ENCODE results near the gene EEPD1. TPM values are rescaled to one million over a fixed set of nuclear protein-coding genes. Genes with fewer than 3 reads are reported as not detected.

EEPD1 gene
- total and polyA plus RNA-seq, 2 donors (not counting 3 experiments of a cell fraction or from before 2014, with no cell fraction given) = 0.40 to 0.42 TPM

DNA sequence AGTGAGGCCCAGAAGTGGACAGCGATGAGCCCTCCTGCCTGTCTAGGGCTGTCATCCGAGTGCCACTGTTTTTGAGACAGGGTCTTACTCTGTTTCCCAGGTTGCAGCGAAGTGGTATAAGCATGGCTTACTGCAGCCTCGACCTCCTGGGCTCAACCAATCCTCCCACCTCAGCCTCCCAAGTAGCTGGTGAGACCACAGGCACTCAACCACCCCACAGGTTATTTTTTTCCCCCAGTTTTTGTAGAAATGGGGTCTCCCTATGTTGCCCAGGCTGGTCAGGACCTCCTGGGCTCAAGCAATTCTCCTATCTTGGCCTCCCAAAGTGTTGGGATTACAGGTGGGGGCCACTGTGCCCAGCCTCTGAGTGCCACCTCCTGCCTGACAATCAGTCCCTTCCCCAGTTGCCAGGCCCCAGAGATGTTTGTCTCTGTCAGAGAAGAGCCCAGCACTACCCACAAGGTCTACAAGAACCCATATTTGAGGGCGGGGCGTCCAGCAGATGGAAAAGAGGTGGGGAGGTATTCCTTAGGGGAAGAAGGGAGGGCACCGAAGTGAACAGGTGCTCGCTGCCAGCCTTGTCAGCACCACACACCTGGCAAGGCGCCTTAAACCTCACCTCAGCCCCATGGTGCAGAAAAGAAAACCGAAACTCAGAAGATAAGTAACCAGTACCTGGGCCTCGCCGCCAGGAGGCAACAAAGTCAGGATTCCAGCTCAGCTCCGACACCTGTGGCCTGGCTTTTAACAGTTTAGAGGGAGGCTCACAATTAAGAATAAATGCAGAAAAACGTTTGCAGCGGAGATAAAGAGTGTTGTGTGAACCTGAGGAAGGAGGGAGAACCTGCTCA lies 159.2 kb downstream of the EEPD1 start:
- Histone ChIP-seq H3K9me3 (replicated peaks; ENCODE audit: control insufficient read depth, insufficient read depth, low read length) (no peaks in the 10 kb centered on the region), H3K79me2 (ENCODE audit: control insufficient read depth, insufficient read depth, low read length) (no peaks in the 10 kb centered on the region), H3K36me3 (ENCODE audit: control insufficient read depth in 2 of 2, extremely low read depth in 1 of 2, insufficient read depth in 2 of 2, low read length in 2 of 2) (no peaks in the 10 kb centered on the region), H3K27me3 (ENCODE audit: control insufficient read depth in 2 of 2, insufficient read depth in 2 of 2, low read length in 2 of 2) (peaks cover 0 to 3% of the 10 kb centered on the region in 2 experiments), H3K9me1 (replicated peaks; ENCODE audit: control insufficient read depth, extremely low read depth, insufficient read depth, low read length) (no peaks in the 10 kb centered on the region), H3K4me3 (replicated peaks in 1 of 3; ENCODE audit: insufficient read depth in 1 of 3, low read depth in 1 of 3, low read length in 3 of 3) (no peak overlapping the region), H3K9ac (replicated peaks; ENCODE audit: extremely low read depth, insufficient read depth, low read length) (no peak overlapping the region), H2AFZ (ENCODE audit: low read depth, low read length) (no peak overlapping the region), H3K4me1 (ENCODE audit: control insufficient read depth, extremely low read depth, insufficient read depth, low read length) (peaks cover 5% of the 10 kb centered on the region), H3K4me2 (ENCODE audit: insufficient read depth, low read length) (no peak overlapping the region), H3K27ac (ENCODE audit: insufficient read depth, low read depth, low read length) (no peak overlapping the region), H4K20me1 (replicated peaks; ENCODE audit: control insufficient read depth, extremely low read depth, insufficient read depth, low read length) (no peaks in the 10 kb centered on the region)
- POLR2A ChIA-PET = no interaction called here
- DNase-seq (ENCODE audit: low read depth, low spot score) (no peak), FAIRE-seq (no peak)
- dilution Hi-C loops (cut with MboI; ENCODE audit: extremely low pct_ligation_motif_present, low sequenced_read_pairs) = no loop called here
- no TSS peak for BruUV-seq (replicated peaks)
- TF ChIP-seq, protein P1, sequence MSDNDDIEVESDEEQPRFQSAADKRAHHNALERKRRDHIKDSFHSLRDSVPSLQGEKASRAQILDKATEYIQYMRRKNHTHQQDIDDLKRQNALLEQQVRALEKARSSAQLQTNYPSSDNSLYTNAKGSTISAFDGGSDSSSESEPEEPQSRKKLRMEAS (IDR thresholded peaks at IDR 0.05; ENCODE audit: insufficient read depth, insufficient read length) = no peak
- CTCF ChIA-PET = no interaction called here
- intact Hi-C loops (cut with micrococcal nuclease) = no loop called here

GRCh38 chr7:36312915-36313334 lies 159.9 kb downstream of the EEPD1 start:
- H2AFZ ChIP-seq (ENCODE audit: low read depth, low read length) = no peak overlapping the region
- no peaks in the 10 kb centered on the region for H3K36me3 ChIP-seq (ENCODE audit: control insufficient read depth in 2 of 2, extremely low read depth in 1 of 2, insufficient read depth in 2 of 2, low read length in 2 of 2)
- no TSS peak for BruUV-seq (replicated peaks)
- peaks cover 0 to 3% of the 10 kb centered on the region in 2 experiments for H3K27me3 ChIP-seq (ENCODE audit: control insufficient read depth in 2 of 2, insufficient read depth in 2 of 2, low read length in 2 of 2)
- no peaks in the 10 kb centered on the region for H4K20me1 ChIP-seq (replicated peaks; ENCODE audit: control insufficient read depth, extremely low read depth, insufficient read depth, low read length)
- TF ChIP-seq CTCF (IDR thresholded peaks at IDR 0.05; ENCODE audit: extremely low read depth in 1 of 2, insufficient read depth in 1 of 2, low read depth in 1 of 2, low read length in 2 of 2) (no peak), EZH2 (IDR thresholded peaks at IDR 0.05; ENCODE audit: borderline replicate concordance, low read depth, low read length, severe bottlenecking) (no peak), FOS (IDR thresholded peaks at IDR 0.05; ENCODE audit: borderline replicate concordance, insufficient read depth, low read length) (no peak), GATA2 (IDR thresholded peaks at IDR 0.05; ENCODE audit: insufficient read depth, insufficient read length, low read depth, low read length) (no peak), JUN (IDR thresholded peaks at IDR 0.05; ENCODE audit: borderline replicate concordance, insufficient read depth, insufficient read length, low read depth) (no peak), POLR2A (IDR thresholded peaks at IDR 0.05; ENCODE audit: low read depth, low read length) (no peak), MYC (IDR thresholded peaks at IDR 0.05; ENCODE audit: low read depth, low read length) (no peak)
- TF ChIP-seq, protein P1 (IDR thresholded peaks at IDR 0.05; ENCODE audit: insufficient read depth, insufficient read length) = no peak
- no peak overlapping the region for H3K4me2 ChIP-seq (ENCODE audit: insufficient read depth, low read length)
- dilution Hi-C loops (cut with MboI; ENCODE audit: extremely low pct_ligation_motif_present, low sequenced_read_pairs) = no loop called here
- peaks cover 5% of the 10 kb centered on the region for H3K4me1 ChIP-seq (ENCODE audit: control insufficient read depth, extremely low read depth, insufficient read depth, low read length)
- intact Hi-C loops (cut with micrococcal nuclease) = no loop called here
- DNase-seq (ENCODE audit: low read depth, low spot score) = no peak
- no peaks in the 10 kb centered on the region for H3K79me2 ChIP-seq (ENCODE audit: control insufficient read depth, insufficient read depth, low read length)
- H3K9ac ChIP-seq (replicated peaks; ENCODE audit: extremely low read depth, insufficient read depth, low read length) = no peak overlapping the region
- FAIRE-seq = no peak
- no peak overlapping the region for H3K4me3 ChIP-seq (replicated peaks in 1 of 3; ENCODE audit: insufficient read depth in 1 of 3, low read depth in 1 of 3, low read length in 3 of 3)
- no peaks in the 10 kb centered on the region for H3K9me3 ChIP-seq (replicated peaks; ENCODE audit: control insufficient read depth, insufficient read depth, low read length)
- H3K9me1 ChIP-seq (replicated peaks; ENCODE audit: control insufficient read depth, extremely low read depth, insufficient read depth, low read length) = no peaks in the 10 kb centered on the region
- H3K27ac ChIP-seq (ENCODE audit: insufficient read depth, low read depth, low read length) = no peak overlapping the region
- CTCF ChIA-PET = no interaction called here
- POLR2A ChIA-PET = no interaction called here
